WTC11 (cell line): ENCODE measurements around the gene MYO15A.
A peak's percentile ranks its signal among the peaks of the same experiment; 100 is the strongest.

ENCODE experiments used
- ATF1 ChIP-seq: sonication (generic); formaldehyde crosslinking; IDR thresholded peaks from 2 replicates; pipeline ENCODE4 v1.8.1; 2023; ENCODE audit warnings: mild to moderate bottlenecking, moderate library complexity, missing genetic modification reagents
- CREB1 ChIP-seq: sonication (generic); formaldehyde crosslinking; IDR thresholded peaks from 2 replicates; pipeline ENCODE4 v1.8.0; 2023; ENCODE audit warnings: mild to moderate bottlenecking, missing genetic modification reagents
- ETV6 ChIP-seq: sonication (generic); formaldehyde crosslinking; IDR thresholded peaks from 2 replicates; pipeline ENCODE4 v1.8.1; 2022; ENCODE audit warnings: mild to moderate bottlenecking, missing genetic modification reagents
- IRF2 ChIP-seq: sonication (generic); formaldehyde crosslinking; IDR thresholded peaks from 2 replicates; pipeline ENCODE4 v1.8.0; 2022; ENCODE audit warnings: low read depth, missing genetic modification reagents, borderline replicate concordance
- NFE2L1 ChIP-seq: sonication (generic); formaldehyde crosslinking; IDR thresholded peaks from 2 replicates; pipeline ENCODE4 v1.8.1; 2023; ENCODE audit warnings: missing genetic modification reagents
- NR3C1 ChIP-seq: sonication (generic); formaldehyde crosslinking; conservative IDR thresholded peaks from 2 replicates; pipeline ENCODE4 v1.8.1; 2023; ENCODE audit warnings: low read depth, mild to moderate bottlenecking, missing genetic modification reagents
- SMAD3 ChIP-seq: sonication (generic); formaldehyde crosslinking; IDR thresholded peaks from 2 replicates; pipeline ENCODE4 v1.8.0; 2022; ENCODE audit warnings: missing genetic modification reagents, mild to moderate bottlenecking, borderline replicate concordance
- TP53 ChIP-seq: sonication (generic); formaldehyde crosslinking; IDR thresholded peaks from 2 replicates; pipeline ENCODE4 v1.8.1; 2023; ENCODE audit warnings: mild to moderate bottlenecking, missing genetic modification reagents
- TF ChIP-seq, protein P1 (sequence below): fragments of 250-450 bp; sonication (Bioruptor Pico); IDR thresholded peaks from 2 replicates; pipeline ENCODE4 v1.9.0; 2021; ENCODE audit warnings: mild to moderate bottlenecking, borderline replicate concordance
- TF ChIP-seq, protein P2 (sequence below): fragments of 200-600 bp; IDR thresholded peaks from 2 replicates; pipeline ENCODE4 v1.8.0; 2022; ENCODE audit warnings: antibody characterized with exemption
- TF ChIP-seq, protein P3 (sequence below): sonication (generic); formaldehyde crosslinking; IDR thresholded peaks from 2 replicates; pipeline ENCODE4 v1.8.1; 2022; ENCODE audit warnings: low read depth, mild to moderate bottlenecking, moderate library complexity, missing genetic modification reagents, borderline replicate concordance
- TF ChIP-seq, protein P4 (sequence below): sonication (generic); formaldehyde crosslinking; IDR thresholded peaks from 2 replicates; pipeline ENCODE4 v1.8.1; 2023; ENCODE audit warnings: mild to moderate bottlenecking, missing genetic modification reagents, borderline replicate concordance
- TF ChIP-seq, protein P5 (sequence below): sonication (generic); formaldehyde crosslinking; IDR thresholded peaks from 2 replicates; pipeline ENCODE4 v1.8.1; 2023; ENCODE audit warnings: mild to moderate bottlenecking, missing genetic modification reagents

DNA sequence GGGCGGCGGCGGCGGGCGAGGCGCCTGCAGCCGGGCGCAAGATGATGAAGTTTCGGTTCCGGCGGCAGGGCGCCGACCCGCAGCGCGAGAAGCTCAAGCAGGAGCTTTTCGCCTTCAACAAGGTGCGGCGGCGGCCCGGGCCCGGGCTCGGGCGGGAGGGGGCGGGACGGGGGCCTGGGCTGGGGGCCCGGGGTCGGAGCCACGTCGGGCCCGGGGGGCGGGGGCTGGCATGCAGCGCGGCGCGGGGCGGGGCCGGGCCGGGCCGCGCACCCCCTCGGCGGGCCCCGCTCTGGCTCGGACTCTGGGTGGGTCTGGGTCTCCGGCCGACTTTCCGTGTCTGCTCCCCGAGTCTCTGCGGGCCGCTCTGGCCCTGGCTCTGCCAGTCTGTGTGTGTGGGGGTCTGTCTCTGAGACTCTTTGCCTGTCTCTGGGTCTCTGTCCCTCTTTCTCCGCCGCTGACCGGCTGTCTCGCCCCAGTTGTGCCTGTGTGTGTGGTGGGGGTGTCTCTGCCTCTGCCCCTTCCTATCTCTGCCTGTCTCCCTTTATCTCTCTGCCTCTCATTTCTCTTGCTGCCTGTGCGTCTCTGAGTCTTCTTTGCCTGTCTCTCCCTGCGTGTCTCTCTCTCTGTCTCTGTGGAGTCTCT lies 117.2 kb downstream of the MYO15A start:
- TF ChIP-seq, protein P1, sequence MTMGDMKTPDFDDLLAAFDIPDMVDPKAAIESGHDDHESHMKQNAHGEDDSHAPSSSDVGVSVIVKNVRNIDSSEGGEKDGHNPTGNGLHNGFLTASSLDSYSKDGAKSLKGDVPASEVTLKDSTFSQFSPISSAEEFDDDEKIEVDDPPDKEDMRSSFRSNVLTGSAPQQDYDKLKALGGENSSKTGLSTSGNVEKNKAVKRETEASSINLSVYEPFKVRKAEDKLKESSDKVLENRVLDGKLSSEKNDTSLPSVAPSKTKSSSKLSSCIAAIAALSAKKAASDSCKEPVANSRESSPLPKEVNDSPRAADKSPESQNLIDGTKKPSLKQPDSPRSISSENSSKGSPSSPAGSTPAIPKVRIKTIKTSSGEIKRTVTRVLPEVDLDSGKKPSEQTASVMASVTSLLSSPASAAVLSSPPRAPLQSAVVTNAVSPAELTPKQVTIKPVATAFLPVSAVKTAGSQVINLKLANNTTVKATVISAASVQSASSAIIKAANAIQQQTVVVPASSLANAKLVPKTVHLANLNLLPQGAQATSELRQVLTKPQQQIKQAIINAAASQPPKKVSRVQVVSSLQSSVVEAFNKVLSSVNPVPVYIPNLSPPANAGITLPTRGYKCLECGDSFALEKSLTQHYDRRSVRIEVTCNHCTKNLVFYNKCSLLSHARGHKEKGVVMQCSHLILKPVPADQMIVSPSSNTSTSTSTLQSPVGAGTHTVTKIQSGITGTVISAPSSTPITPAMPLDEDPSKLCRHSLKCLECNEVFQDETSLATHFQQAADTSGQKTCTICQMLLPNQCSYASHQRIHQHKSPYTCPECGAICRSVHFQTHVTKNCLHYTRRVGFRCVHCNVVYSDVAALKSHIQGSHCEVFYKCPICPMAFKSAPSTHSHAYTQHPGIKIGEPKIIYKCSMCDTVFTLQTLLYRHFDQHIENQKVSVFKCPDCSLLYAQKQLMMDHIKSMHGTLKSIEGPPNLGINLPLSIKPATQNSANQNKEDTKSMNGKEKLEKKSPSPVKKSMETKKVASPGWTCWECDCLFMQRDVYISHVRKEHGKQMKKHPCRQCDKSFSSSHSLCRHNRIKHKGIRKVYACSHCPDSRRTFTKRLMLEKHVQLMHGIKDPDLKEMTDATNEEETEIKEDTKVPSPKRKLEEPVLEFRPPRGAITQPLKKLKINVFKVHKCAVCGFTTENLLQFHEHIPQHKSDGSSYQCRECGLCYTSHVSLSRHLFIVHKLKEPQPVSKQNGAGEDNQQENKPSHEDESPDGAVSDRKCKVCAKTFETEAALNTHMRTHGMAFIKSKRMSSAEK = no peak
- no peak for TF ChIP-seq TP53
- TF ChIP-seq, protein P2, sequence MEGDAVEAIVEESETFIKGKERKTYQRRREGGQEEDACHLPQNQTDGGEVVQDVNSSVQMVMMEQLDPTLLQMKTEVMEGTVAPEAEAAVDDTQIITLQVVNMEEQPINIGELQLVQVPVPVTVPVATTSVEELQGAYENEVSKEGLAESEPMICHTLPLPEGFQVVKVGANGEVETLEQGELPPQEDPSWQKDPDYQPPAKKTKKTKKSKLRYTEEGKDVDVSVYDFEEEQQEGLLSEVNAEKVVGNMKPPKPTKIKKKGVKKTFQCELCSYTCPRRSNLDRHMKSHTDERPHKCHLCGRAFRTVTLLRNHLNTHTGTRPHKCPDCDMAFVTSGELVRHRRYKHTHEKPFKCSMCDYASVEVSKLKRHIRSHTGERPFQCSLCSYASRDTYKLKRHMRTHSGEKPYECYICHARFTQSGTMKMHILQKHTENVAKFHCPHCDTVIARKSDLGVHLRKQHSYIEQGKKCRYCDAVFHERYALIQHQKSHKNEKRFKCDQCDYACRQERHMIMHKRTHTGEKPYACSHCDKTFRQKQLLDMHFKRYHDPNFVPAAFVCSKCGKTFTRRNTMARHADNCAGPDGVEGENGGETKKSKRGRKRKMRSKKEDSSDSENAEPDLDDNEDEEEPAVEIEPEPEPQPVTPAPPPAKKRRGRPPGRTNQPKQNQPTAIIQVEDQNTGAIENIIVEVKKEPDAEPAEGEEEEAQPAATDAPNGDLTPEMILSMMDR = no peak
- TF ChIP-seq, protein P3, sequence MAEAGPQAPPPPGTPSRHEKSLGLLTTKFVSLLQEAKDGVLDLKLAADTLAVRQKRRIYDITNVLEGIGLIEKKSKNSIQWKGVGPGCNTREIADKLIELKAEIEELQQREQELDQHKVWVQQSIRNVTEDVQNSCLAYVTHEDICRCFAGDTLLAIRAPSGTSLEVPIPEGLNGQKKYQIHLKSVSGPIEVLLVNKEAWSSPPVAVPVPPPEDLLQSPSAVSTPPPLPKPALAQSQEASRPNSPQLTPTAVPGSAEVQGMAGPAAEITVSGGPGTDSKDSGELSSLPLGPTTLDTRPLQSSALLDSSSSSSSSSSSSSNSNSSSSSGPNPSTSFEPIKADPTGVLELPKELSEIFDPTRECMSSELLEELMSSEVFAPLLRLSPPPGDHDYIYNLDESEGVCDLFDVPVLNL (CRISPR knock-in tag) = no peak
- TF ChIP-seq SMAD3 (CRISPR knock-in tag) = no peak
- TF ChIP-seq ATF1 = no peak
- TF ChIP-seq IRF2 (CRISPR knock-in tag) = no peak
- TF ChIP-seq NFE2L1 = 0 out of 2 replicates have a peak, but pooled peaks have one; percentile 70
- TF ChIP-seq ETV6 (CRISPR knock-in tag) = no peak
- TF ChIP-seq, protein P4, sequence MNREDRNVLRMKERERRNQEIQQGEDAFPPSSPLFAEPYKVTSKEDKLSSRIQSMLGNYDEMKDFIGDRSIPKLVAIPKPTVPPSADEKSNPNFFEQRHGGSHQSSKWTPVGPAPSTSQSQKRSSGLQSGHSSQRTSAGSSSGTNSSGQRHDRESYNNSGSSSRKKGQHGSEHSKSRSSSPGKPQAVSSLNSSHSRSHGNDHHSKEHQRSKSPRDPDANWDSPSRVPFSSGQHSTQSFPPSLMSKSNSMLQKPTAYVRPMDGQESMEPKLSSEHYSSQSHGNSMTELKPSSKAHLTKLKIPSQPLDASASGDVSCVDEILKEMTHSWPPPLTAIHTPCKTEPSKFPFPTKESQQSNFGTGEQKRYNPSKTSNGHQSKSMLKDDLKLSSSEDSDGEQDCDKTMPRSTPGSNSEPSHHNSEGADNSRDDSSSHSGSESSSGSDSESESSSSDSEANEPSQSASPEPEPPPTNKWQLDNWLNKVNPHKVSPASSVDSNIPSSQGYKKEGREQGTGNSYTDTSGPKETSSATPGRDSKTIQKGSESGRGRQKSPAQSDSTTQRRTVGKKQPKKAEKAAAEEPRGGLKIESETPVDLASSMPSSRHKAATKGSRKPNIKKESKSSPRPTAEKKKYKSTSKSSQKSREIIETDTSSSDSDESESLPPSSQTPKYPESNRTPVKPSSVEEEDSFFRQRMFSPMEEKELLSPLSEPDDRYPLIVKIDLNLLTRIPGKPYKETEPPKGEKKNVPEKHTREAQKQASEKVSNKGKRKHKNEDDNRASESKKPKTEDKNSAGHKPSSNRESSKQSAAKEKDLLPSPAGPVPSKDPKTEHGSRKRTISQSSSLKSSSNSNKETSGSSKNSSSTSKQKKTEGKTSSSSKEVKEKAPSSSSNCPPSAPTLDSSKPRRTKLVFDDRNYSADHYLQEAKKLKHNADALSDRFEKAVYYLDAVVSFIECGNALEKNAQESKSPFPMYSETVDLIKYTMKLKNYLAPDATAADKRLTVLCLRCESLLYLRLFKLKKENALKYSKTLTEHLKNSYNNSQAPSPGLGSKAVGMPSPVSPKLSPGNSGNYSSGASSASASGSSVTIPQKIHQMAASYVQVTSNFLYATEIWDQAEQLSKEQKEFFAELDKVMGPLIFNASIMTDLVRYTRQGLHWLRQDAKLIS (CRISPR knock-in tag) = no peak
- no peak for TF ChIP-seq NR3C1 (CRISPR knock-in tag)
- TF ChIP-seq, protein P5, sequence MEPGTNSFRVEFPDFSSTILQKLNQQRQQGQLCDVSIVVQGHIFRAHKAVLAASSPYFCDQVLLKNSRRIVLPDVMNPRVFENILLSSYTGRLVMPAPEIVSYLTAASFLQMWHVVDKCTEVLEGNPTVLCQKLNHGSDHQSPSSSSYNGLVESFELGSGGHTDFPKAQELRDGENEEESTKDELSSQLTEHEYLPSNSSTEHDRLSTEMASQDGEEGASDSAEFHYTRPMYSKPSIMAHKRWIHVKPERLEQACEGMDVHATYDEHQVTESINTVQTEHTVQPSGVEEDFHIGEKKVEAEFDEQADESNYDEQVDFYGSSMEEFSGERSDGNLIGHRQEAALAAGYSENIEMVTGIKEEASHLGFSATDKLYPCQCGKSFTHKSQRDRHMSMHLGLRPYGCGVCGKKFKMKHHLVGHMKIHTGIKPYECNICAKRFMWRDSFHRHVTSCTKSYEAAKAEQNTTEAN = no peak
- no peak for TF ChIP-seq CREB1 (CRISPR knock-in tag)
